HG03108 (cell line): ENCODE results near the gene MEIOB.

ENCODE experiments used
- ATAC-seq: cut with Tn5 transposase; IDR thresholded peaks from one replicate; pipeline ENCODE4 v1.9.1; 2021; ENCODE audit warnings: moderate library complexity; ENCODE audit not compliant: unreplicated experiment

The MEIOB gene

GRCh38 chr16:1832838-1833454 is 39.0 kb downstream of the MEIOB start:
- ATAC-seq, result no peak

GRCh38 chr16:1831186-1832075 is 40.5 kb downstream of the MEIOB start:
- no peak for ATAC-seq

- ATAC-seq, result no peak
Observed at GRCh38 chr16:1830213-1830612, 41.8 kb downstream of the MEIOB start.

GRCh38 chr16:1828645-1829410 is 43.1 kb downstream of the MEIOB start:
- no peak for ATAC-seq

GRCh38 chr16:1826691-1827573 is 45.0 kb downstream of the MEIOB start, which contains the start of the genes FAHD1 and HAGH:
Gene FAHD1, plus strand, starts transcription at chr16:1827206. Its CDS starts 33 bp downstream, at chr16:1827239.
Gene HAGH, minus strand, starts transcription at chr16:1826825. Its CDS starts 38 bp downstream, at chr16:1826787.
- ATAC-seq, result peak; percentile 77

GRCh38 chr16:1825864-1826690 is 45.9 kb downstream of the MEIOB start:
- ATAC-seq, result peak; percentile 45

GRCh38 chr16:1825381-1825863 is 46.5 kb downstream of the MEIOB start:
- no peak for ATAC-seq

- no peak for ATAC-seq
Observed at GRCh38 chr16:1823821-1824220, 48.1 kb downstream of the MEIOB start.

GRCh38 chr16:1822801-1823200 is 49.2 kb downstream of the MEIOB start:
- ATAC-seq, result no peak

GRCh38 chr16:1821861-1822611 is 49.9 kb downstream of the MEIOB start:
- no peak for ATAC-seq

- no peak for ATAC-seq
Observed at GRCh38 chr16:1820946-1821290, 51.0 kb downstream of the MEIOB start.

GRCh38 chr16:1820096-1820945 is 51.6 kb downstream of the MEIOB start:
- no peak for ATAC-seq

GRCh38 chr16:1819611-1820010 is 52.4 kb downstream of the MEIOB start:
- no peak for ATAC-seq

- no peak for ATAC-seq
Observed at GRCh38 chr16:1818873-1819525, 53.0 kb downstream of the MEIOB start.

GRCh38 chr16:1818204-1818872 is 53.6 kb downstream of the MEIOB start:
- no peak for ATAC-seq

- ATAC-seq, result no peak
Observed at GRCh38 chr16:1817716-1818115, 54.2 kb downstream of the MEIOB start.

- ATAC-seq, result no peak
Observed at GRCh38 chr16:1817276-1817589, 54.7 kb downstream of the MEIOB start.
